GM13976 (cell line): Measurements from ENCODE around the gene GLCE.

Source experiments
- DNase-seq: peaks from one replicate; pipeline ENCODE4 v3.0.0; 2012; ENCODE audit warnings: low spot score
- CTCF ChIP-seq: IDR thresholded peaks from 2 replicates; pipeline ENCODE4 v1.5.1; 2012; ENCODE audit warnings: borderline replicate concordance, mild to moderate bottlenecking; ENCODE audit not compliant: insufficient read depth; ENCODE audit errors: extremely low read depth, missing control alignments, control extremely low read depth
- in situ Hi-C: fragments of 300-500 bp; cut with MboI; formaldehyde crosslinking; loops from one replicate; pipeline ENCODE4 v1.12.0; 2022; ENCODE audit warnings: low sequenced_read_pairs, mixed read lengths, inconsistent platforms; ENCODE audit not compliant: unreplicated experiment

GLCE gene

GRCh38 chr15:69280783-69281182 lies 120.3 kb downstream of the GLCE start:
- in situ Hi-C loops, result no loop called here
- no peak for DNase-seq
- no peak for TF ChIP-seq CTCF

DNA sequence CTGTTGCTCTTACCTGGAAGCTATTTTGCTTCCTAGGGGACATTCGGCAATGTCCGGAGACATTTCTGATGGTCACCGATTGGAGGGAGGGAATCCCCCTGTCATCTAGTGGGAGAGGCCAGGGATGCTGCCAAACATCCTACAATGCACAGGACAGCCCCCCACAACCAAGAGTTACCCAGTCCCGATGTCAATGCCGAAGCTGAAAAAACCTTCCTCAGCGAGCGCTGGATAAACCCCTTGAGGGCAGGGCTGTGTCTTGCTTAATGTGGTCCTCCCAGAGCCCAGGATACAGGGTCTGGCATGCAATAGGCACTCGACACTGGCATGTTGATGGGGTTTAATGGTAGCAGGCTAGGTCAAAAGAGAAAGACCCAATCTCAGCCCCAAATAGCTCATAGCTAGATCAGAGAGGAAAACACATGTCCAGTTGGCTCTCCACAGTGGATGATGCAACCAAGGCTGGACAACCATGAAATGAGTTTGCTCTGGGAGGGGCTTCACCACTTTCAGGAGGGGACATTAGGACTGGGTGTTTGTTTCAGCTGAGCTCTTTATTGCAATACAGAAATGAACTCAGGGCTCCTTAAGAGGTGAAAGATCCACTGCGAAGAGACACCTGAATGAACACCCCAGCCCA lies 121.8 kb downstream of the GLCE start:
- in situ Hi-C loops, result no loop called here
- no peak for DNase-seq
- no peak for TF ChIP-seq CTCF

DNA sequence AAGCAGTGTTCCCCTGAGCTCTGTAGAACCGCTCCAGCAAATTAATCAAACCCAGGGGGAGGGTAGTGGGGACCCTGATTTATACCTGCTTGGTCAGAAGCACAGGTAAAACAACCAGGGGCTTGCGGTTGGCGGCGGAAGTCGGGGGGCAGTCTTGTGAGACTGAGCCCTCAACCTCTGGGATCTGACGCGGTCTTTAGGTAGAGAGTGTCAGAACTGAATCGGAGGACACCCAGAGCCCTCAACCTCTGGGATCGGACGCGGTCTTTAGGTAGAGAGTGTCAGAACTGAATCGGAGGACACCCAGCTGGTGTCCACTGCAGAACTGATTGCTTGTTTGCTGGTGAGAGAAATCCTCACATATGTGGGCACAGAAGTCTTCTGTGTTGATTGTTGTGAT lies 125.4 kb downstream of the GLCE start:
- in situ Hi-C loops, result no loop called here
- no peak for DNase-seq
- no peak for TF ChIP-seq CTCF

DNA sequence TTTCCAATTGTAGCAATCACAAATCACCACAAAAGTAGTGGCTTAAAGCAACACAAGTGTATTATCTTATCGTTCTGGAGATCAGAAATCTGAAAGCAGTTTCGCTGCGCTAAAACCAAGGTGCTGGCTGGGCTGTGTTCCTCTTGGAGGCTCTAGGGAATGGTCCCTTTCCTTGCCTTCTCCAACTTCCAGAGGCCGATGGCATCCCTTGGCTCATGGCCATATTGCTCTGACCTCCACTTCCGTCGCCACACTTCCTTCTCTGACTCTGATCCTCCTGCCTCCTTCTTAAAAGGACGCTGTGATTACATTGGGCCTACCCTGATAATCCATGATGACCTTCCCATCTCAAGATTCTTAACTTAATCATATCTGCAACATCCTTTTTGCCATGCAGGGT lies 127.6 kb downstream of the GLCE start:
- no peak for TF ChIP-seq CTCF

DNA sequence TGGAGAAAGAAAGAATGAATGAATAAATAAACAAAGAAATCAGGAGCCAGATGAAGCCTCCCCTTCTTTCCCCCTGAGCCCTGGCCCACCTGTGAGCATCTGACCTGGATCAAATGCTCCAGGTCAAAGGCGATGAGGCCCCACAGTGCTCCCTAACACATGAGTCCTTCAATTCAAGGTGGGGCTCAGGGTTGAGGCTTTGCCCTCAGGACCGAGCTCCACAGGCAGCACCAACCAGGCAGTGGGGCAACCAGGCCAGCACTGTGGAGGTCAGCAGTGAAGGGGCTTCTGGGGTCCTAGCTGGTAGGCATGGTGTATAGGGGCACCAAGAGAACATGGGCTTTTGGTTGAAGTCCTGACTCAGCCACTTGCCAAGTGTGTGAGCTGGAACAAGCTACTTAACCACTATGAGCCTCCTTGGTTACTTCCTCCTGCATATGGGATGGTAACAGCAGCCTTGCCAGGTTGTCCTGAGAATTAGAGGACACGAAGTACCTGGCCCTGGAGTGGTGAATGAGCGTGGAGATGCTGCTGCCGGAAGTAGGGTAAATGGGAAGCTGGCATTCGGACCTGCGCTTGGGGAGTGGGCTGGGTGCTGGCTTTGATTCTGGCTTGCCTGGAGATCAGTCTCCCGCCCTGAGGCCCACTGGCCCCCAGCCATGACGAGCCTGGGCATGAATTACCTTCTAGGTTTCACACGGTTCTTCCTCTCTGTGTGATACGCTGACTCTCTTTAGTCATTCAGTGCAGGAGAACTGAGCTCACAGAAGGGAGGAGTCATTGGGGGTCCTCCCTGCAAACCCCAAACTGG lies 128.3 kb downstream of the GLCE start:
- no peak for DNase-seq
- TF ChIP-seq CTCF, result no peak
- in situ Hi-C loops, result no loop called here

More for the DNA sequence above, 127.6 kb downstream of the GLCE start:
- DNase-seq, result no peak
- in situ Hi-C loops, result no loop called here

- no peak for TF ChIP-seq CTCF
- in situ Hi-C loops, result no loop called here
- DNase-seq, result no peak
These were observed 129.1 kb downstream of the GLCE start for GRCh38 chr15:69289342-69290146.
